Left lung (tissue), 10 donors: Measurements from ENCODE around the gene ZFC3H1. TPM values are rescaled to one million over a fixed set of nuclear protein-coding genes. Genes with fewer than 3 reads are reported as not detected.

Source experiments
- ATAC-seq: fragments of 200-7000 bp; cut with Tn5 transposase; one replicate; pipeline ENCODE4 v1.9.1; 2020; ENCODE audit warnings: moderate library complexity
- DNase-seq, 4 donors: peaks; one replicate each; pipeline ENCODE4 v3.0.0-alpha.2; 2013 to 2020
- H3K27ac ChIP-seq, 2 donors: fragments of 200-600 bp; sonication (generic) in 1 of 2; one replicate each; pipeline versions ENCODE4 v1.5.0 to v1.8.0; 2020 to 2021
- H3K27me3 ChIP-seq, 2 donors: fragments of 200-600 bp; sonication (generic) in 1 of 2; one replicate each; pipeline versions ENCODE4 v1.5.0 to v1.8.0; 2020 to 2021
- H3K36me3 ChIP-seq, 2 donors: fragments of 200-600 bp; sonication (generic) in 1 of 2; one replicate each; pipeline versions ENCODE4 v1.5.0 to v1.8.0; 2020 to 2021
- H3K4me1 ChIP-seq, 2 donors: fragments of 200-600 bp; one replicate each; pipeline ENCODE4 v1.8.0; 2021
- H3K4me3 ChIP-seq, 2 donors: fragments of 200-600 bp; sonication (generic) in 1 of 2; one replicate each; pipeline versions ENCODE4 v1.5.0 to v1.8.0; 2020 to 2021; ENCODE audit warnings: mild to moderate bottlenecking in 1 of 2
- H3K9me3 ChIP-seq, 2 donors: fragments of 200-600 bp; sonication (generic) in 1 of 2; one replicate each; pipeline versions ENCODE4 v1.5.0 to v1.8.0; 2020 to 2021
- CTCF ChIP-seq, 2 donors: fragments of 200-600 bp; sonication (generic) in 1 of 2; IDR thresholded peaks; one replicate each; pipeline versions ENCODE4 v1.5.0 to v1.8.0; 2021; ENCODE audit warnings: antibody characterized with exemption in 2 of 2
- intact Hi-C, 2 donors: fragments of 100-400 bp; cut with DNase I; formaldehyde crosslinking; loops; one replicate each; pipeline versions ENCODE4 v1.11.2 to v1.14.2; 2022
- polyA plus RNA-seq, 6 donors: library from polyadenylated mRNA; unstranded; fragments of 120-200 nt; gene quantifications; one replicate each; pipeline ENCODE4 v1.2.1, GENCODE V29; 2013; ENCODE audit not compliant: insufficient read length in 6 of 6
- total RNA-seq, 2 donors: library from RNA; stranded (reverse); fragmentation: NEBNext Ultra II Directional; extraction: Animal tissue kit (Norgen Biotek cat#: 25700); gene quantifications; one replicate each; pipeline ENCODE4 v1.2.1, GENCODE V29; 2021
- donor health status: DM: no; HTN: yes; CAD: no.
- donor health status: DM: no; HTN: no; CAD: no.

The ZFC3H1 gene
- total and polyA plus RNA-seq, 8 donors = 40.7 to 95.6 (median 71.0) TPM

GRCh38 chr12:71594214-71594948, 69.3 kb downstream of the ZFC3H1 start:
- no peaks in the 10 kb centered on the region for H3K4me1 ChIP-seq
- DNase-seq (no peak), ATAC-seq (no peak)
- H3K27me3 ChIP-seq = peaks cover 4 to 29% of the 10 kb centered on the region in 2 donors
- no peak overlapping the region for H3K27ac ChIP-seq
- H3K4me3 ChIP-seq = no peak overlapping the region
- TF ChIP-seq CTCF (IDR thresholded peaks at IDR 0.05) = no peak
- H3K36me3 ChIP-seq = no peaks in the 10 kb centered on the region
- H3K9me3 ChIP-seq = peaks cover 0 to under 1% of the 10 kb centered on the region in 2 donors
- intact Hi-C loops = no loop called here

- Histone ChIP-seq H3K27me3 (peaks cover 4 to 29% of the 10 kb centered on the region in 2 donors), H3K9me3 (no peaks in the 10 kb centered on the region), H3K36me3 (no peaks in the 10 kb centered on the region), H3K27ac (no peak overlapping the region), H3K4me1 (no peaks in the 10 kb centered on the region), H3K4me3 (no peak overlapping the region)
- no peak for TF ChIP-seq CTCF (IDR thresholded peaks at IDR 0.05)
- DNase-seq (no peak), ATAC-seq (no peak)
- intact Hi-C loops = no loop called here
Measured at GRCh38 chr12:71592841-71593240, 70.8 kb downstream of the ZFC3H1 start.

GRCh38 chr12:71591601-71592000, 72.0 kb downstream of the ZFC3H1 start:
- Histone ChIP-seq H3K4me3 (no peak overlapping the region), H3K9me3 (no peaks in the 10 kb centered on the region), H3K36me3 (no peaks in the 10 kb centered on the region), H3K4me1 (no peaks in the 10 kb centered on the region), H3K27ac (no peak overlapping the region), H3K27me3 (peaks cover 4 to 29% of the 10 kb centered on the region in 2 donors)
- DNase-seq (no peak), ATAC-seq (no peak)
- intact Hi-C loops = no loop called here
- no peak for TF ChIP-seq CTCF (IDR thresholded peaks at IDR 0.05)

- no peak for DNase-seq
- H3K27me3 ChIP-seq = peaks cover 0 to 22% of the 10 kb centered on the region in 2 donors
- no peak for ATAC-seq
Measured at GRCh38 chr12:71589478-71589881, 74.2 kb downstream of the ZFC3H1 start.

GRCh38 chr12:71587012-71587411, 76.6 kb downstream of the ZFC3H1 start:
- Histone ChIP-seq H3K27me3 (peaks cover 0 to 9% of the 10 kb centered on the region in 2 donors), H3K36me3 (no peaks in the 10 kb centered on the region), H3K27ac (no peak overlapping the region), H3K4me3 (no peak overlapping the region), H3K9me3 (no peaks in the 10 kb centered on the region), H3K4me1 (no peaks in the 10 kb centered on the region)
- intact Hi-C loops = no loop called here
- TF ChIP-seq CTCF (IDR thresholded peaks at IDR 0.05) = no peak
- DNase-seq (no peak), ATAC-seq (no peak)

More at GRCh38 chr12:71589478-71589881, 74.2 kb downstream of the ZFC3H1 start:
- Histone ChIP-seq H3K36me3 (no peaks in the 10 kb centered on the region), H3K4me3 (no peak overlapping the region), H3K4me1 (no peaks in the 10 kb centered on the region), H3K9me3 (no peaks in the 10 kb centered on the region), H3K27ac (no peak overlapping the region)
- no peak for TF ChIP-seq CTCF (IDR thresholded peaks at IDR 0.05)
- intact Hi-C loops = no loop called here
